Measurements from ENCODE around the gene DPP3. TPM values are rescaled to one million over a fixed set of nuclear protein-coding genes. Genes with fewer than 3 reads are reported as not detected.
"Not testable (repeated sequence)": the region's sequence is repeated elsewhere in the genome, so short reads cannot be mapped to it uniquely, and the experiment has no call there.

Gene DPP3
- total and polyA plus RNA-seq, 4 experiments from 2014 or later = 21.0 to 31.0 (median 25.9) TPM

GRCh38 chr11:66462911-66463310 lies 17.3 kb upstream of the DPP3 start:
- Mint-ChIP-seq H3K4me3 (peak overlapping the region in 1 of 8 donors; percentile 61), H3K9me3 (peaks cover 0 to 3% (median under 1%) of the 10 kb centered on the region in 8 donors), H3K36me3 (peaks cover 0 to 3% of the 10 kb centered on the region in 2 donors), H3K27ac (no peak overlapping the region), H3K4me1 (peaks cover 5 to 18% (median 14%) of the 10 kb centered on the region in 4 donors), H3K27me3 (no peaks in the 10 kb centered on the region)
- H3K36me3 ChIP-seq (ENCODE audit: insufficient read depth, low read length) = no peaks in the 10 kb centered on the region
- intact Hi-C loops (cut with micrococcal nuclease) = no loop called here
- H3K4me1 ChIP-seq (ENCODE audit: insufficient read depth, low read length) = peaks cover 14% of the 10 kb centered on the region
- H3K4me3 ChIP-seq (ENCODE audit: low read length in 2 of 2) = no peak overlapping the region
- no peaks in the 10 kb centered on the region for H3K27me3 ChIP-seq (ENCODE audit: insufficient read depth, low read length)
- ChIA-PET CTCF (ENCODE audit: partially characterized antibody) (no interaction called here), POLR2A (ENCODE audit: partially characterized antibody) (no interaction called here)
- no peaks in the 10 kb centered on the region for H3K9me3 ChIP-seq (ENCODE audit: control insufficient read depth in 1 of 2, low read length in 2 of 2)
- no peak overlapping the region for H3K27ac ChIP-seq (ENCODE audit: low read depth, low read length)
- no peak for DNase-seq

- intact Hi-C loops (cut with micrococcal nuclease); H3K27ac ChIP-seq (ENCODE audit: low read depth, low read length); H3K27me3 Mint-ChIP-seq; H3K4me3 ChIP-seq (ENCODE audit: low read length in 2 of 2); H3K27ac Mint-ChIP-seq; H3K36me3 ChIP-seq (ENCODE audit: insufficient read depth, low read length); H3K4me3 Mint-ChIP-seq; DNase-seq; H3K27me3 ChIP-seq (ENCODE audit: insufficient read depth, low read length); H3K9me3 Mint-ChIP-seq; H3K36me3 Mint-ChIP-seq; H3K9me3 ChIP-seq (ENCODE audit: control insufficient read depth in 1 of 2, low read length in 2 of 2): not testable (repeated sequence)
- peaks cover 20% of the 10 kb centered on the region for H3K4me1 ChIP-seq (ENCODE audit: insufficient read depth, low read length)
- peaks cover 13 to 29% (median 21%) of the 10 kb centered on the region in 4 donors for H3K4me1 Mint-ChIP-seq
- CTCF ChIA-PET (ENCODE audit: partially characterized antibody) = interaction anchor here (0.7 to 1.0 kb wide), 2 partner anchors 25 to 1794 kb away, joined by 3 to 4 read pairs; partner anchors contain the start of gene MRPL11
- POLR2A ChIA-PET (ENCODE audit: partially characterized antibody) = interaction anchor here (5.7 kb wide), 1 partner anchor 16 kb away, joined by 72 read pairs; the partner anchor contains the start of gene DPP3
These were observed 16.1 kb upstream of the DPP3 start for GRCh38 chr11:66464116-66464515.

GRCh38 chr11:66464916-66465315 lies 15.3 kb upstream of the DPP3 start:
- POLR2A ChIA-PET (ENCODE audit: partially characterized antibody) = interaction anchor here (5.7 kb wide), 1 partner anchor 16 kb away, joined by 72 read pairs; the partner anchor contains the start of gene DPP3
- DNase-seq = no peak
- CTCF ChIA-PET (ENCODE audit: partially characterized antibody) = interaction anchor here (1.0 kb wide), 1 partner anchor 26 kb away, joined by 4 read pairs; the partner anchor contains the start of gene MRPL11
- Histone ChIP-seq H3K9me3 (ENCODE audit: control insufficient read depth in 1 of 2, low read length in 2 of 2) (no peaks in the 10 kb centered on the region), H3K27me3 (ENCODE audit: insufficient read depth, low read length) (no peaks in the 10 kb centered on the region), H3K4me1 (ENCODE audit: insufficient read depth, low read length) (peaks cover 20% of the 10 kb centered on the region), H3K36me3 (ENCODE audit: insufficient read depth, low read length) (no peaks in the 10 kb centered on the region), H3K27ac (ENCODE audit: low read depth, low read length) (no peak overlapping the region), H3K4me3 (ENCODE audit: low read length in 2 of 2) (no peak overlapping the region)
- peak overlapping the region in 2 of 7 donors; percentile 91 to 95 for H3K27ac Mint-ChIP-seq
- H3K9me3 Mint-ChIP-seq = peaks cover 0 to 3% (median under 1%) of the 10 kb centered on the region in 8 donors
- H3K4me3 Mint-ChIP-seq = no peak overlapping the region
- H3K27me3 Mint-ChIP-seq = no peaks in the 10 kb centered on the region
- intact Hi-C loops (cut with micrococcal nuclease) = loop anchor here (5.0 kb wide), 1 partner anchor 152 kb away; the partner anchor contains the start of gene RBM14
- H3K36me3 Mint-ChIP-seq = peaks cover 0 to 3% of the 10 kb centered on the region in 2 donors
- H3K4me1 Mint-ChIP-seq = peaks cover 13 to 29% (median 21%) of the 10 kb centered on the region in 4 donors

- no peaks in the 10 kb centered on the region for H3K36me3 ChIP-seq (ENCODE audit: insufficient read depth, low read length)
- H3K27me3 ChIP-seq (ENCODE audit: insufficient read depth, low read length) = no peaks in the 10 kb centered on the region
- peaks cover 20% of the 10 kb centered on the region for H3K4me1 ChIP-seq (ENCODE audit: insufficient read depth, low read length)
- H3K9me3 Mint-ChIP-seq = peaks cover 0 to 3% (median under 1%) of the 10 kb centered on the region in 8 donors
- peak overlapping the region in 1 of 2 donors; percentile 65 for H3K4me3 ChIP-seq (ENCODE audit: low read length in 2 of 2)
- peak overlapping the region; percentile 85 to 94 (median 89) for H3K4me3 Mint-ChIP-seq
- POLR2A ChIA-PET (ENCODE audit: partially characterized antibody) = interaction anchor here (0.9 to 5.7 kb wide), 11 partner anchors 11 to 413 kb away, joined by 3 to 72 read pairs (median 7); partner anchors contain the start of genes ACTN3, BBS1, DPP3 and MRPL11
- no peak for DNase-seq
- intact Hi-C loops (cut with micrococcal nuclease) = loop anchor here (1.0 to 5.0 kb wide), 3 partner anchors 15 to 152 kb away; partner anchors contain the start of genes DPP3 and RBM14
- peak overlapping the region; percentile 81 for H3K27ac ChIP-seq (ENCODE audit: low read depth, low read length)
- peaks cover 13 to 33% (median 21%) of the 10 kb centered on the region in 4 donors for H3K4me1 Mint-ChIP-seq
- CTCF ChIA-PET (ENCODE audit: partially characterized antibody) = interaction anchor here (0.7 to 1.3 kb wide), 3 partner anchors 13 to 27 kb away, joined by 3 to 5 read pairs (median 4); partner anchors contain the start of genes DPP3 and MRPL11
- H3K9me3 ChIP-seq (ENCODE audit: control insufficient read depth in 1 of 2, low read length in 2 of 2) = no peaks in the 10 kb centered on the region
- no peaks in the 10 kb centered on the region for H3K27me3 Mint-ChIP-seq
- H3K36me3 Mint-ChIP-seq = peaks cover 0 to 3% of the 10 kb centered on the region in 2 donors
- peak overlapping the region; percentile 91 to 97 (median 95) for H3K27ac Mint-ChIP-seq
These were observed 14.6 kb upstream of the DPP3 start for GRCh38 chr11:66465373-66466224.

DNA sequence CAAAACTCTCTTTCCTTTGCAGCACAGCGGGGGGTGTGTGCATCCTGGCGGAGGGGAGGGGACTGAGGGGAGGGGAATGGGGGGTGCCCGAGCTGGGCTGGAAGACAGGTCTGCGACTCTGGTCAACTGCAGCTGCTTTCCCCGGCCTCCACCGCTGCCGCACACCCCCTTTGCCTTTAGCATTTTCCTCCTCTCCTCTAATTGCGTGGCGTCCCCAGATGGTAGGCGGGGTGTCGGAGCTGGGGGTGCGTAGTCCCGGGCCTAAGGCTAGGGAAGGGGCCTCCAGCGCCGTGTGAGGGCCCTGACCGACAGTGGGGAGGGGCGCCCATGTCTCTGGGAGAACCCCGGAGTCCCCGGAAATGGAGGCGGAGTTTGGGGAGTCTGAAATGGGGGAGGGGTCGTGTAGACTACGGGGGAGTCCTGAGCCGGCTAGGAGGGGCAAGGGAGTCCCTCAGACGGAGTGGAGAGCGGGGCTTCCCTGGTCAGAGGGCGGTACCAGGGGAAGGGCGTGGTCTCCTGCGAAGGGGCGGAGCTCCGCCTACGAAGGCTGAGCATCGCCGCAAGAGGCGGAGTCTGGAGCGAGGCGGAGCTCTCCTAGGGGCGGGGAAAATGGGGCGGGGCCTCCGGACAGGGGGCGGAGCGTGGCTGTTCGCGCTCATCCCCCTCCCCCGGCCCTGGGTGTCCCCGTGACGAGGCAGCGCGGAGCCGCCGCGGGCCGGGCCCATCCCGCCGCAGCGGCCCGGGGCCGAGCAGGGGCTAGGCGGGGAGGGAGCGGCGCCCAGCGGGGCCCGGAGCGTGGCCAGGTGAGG lies 13.8 kb upstream of the DPP3 start, which contains the start of gene PELI3:
PELI3 (plus strand) TSS at position 681 of the 809 bp plus-strand sequence. CDS start 1,224 bp downstream, outside the sequence.
- H3K4me1 Mint-ChIP-seq = peaks cover 13 to 33% (median 21%) of the 10 kb centered on the region in 4 donors
- intact Hi-C loops (cut with micrococcal nuclease) = loop anchor here (1.0 to 5.0 kb wide), 3 partner anchors 14 to 151 kb away; partner anchors contain the start of genes DPP3 and RBM14

DNA sequence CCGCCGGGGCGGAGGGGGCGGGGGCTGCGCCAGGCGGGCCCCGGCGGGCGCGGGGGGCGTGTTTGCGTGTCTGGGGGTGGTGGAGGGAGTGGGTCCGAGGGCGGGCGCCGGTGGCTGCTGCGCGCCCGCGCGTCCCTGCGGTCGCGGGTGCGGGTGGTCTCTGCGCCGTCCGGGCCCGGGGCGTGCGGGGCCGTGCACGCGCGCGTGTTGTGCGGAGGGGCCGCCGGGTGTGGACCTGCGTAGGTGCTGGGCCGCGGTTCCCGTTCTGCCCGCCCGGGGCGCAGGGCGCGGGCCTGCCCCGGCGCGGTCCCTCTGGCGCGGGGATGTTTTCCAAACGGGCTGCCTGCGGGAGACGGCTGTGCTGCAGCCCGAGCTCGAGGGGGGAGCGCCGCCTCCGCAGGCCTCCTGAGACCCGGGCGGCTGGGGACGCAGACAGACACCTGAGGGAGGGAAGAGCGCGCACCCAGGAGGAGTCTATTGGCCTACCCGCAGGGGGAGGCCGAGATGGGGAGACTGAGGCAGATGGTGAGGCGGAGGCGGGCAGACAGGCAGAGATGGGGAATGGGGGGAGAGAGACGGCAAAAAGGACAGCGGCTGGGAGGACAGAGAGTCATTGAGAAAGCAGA lies 13.1 kb upstream of the DPP3 start:
- Mint-ChIP-seq H3K4me1 (peaks cover 13 to 33% (median 21%) of the 10 kb centered on the region in 4 donors), H3K27ac (peak overlapping the region; percentile 42 to 96 (median 90)), H3K9me3 (peaks cover 0 to 3% (median under 1%) of the 10 kb centered on the region in 8 donors), H3K27me3 (no peaks in the 10 kb centered on the region), H3K36me3 (peaks cover 3 to 5% of the 10 kb centered on the region in 2 donors), H3K4me3 (peak overlapping the region; percentile 88 to 91 (median 90))
- DNase-seq = peak in 1 of 5 donors; percentile 50
- Histone ChIP-seq H3K36me3 (ENCODE audit: insufficient read depth, low read length) (no peaks in the 10 kb centered on the region), H3K27me3 (ENCODE audit: insufficient read depth, low read length) (no peaks in the 10 kb centered on the region), H3K4me1 (ENCODE audit: insufficient read depth, low read length) (peaks cover 20% of the 10 kb centered on the region), H3K9me3 (ENCODE audit: control insufficient read depth in 1 of 2, low read length in 2 of 2) (no peaks in the 10 kb centered on the region), H3K27ac (ENCODE audit: low read depth, low read length) (peak overlapping the region; percentile 56), H3K4me3 (ENCODE audit: low read length in 2 of 2) (peak overlapping the region; percentile 58 to 65)
- POLR2A ChIA-PET (ENCODE audit: partially characterized antibody) = interaction anchor here (0.6 to 5.7 kb wide), 15 partner anchors 11 to 414 kb away, joined by 3 to 72 read pairs (median 6); partner anchors contain the start of genes ACTN3, BBS1, DPP3 and MRPL11
- CTCF ChIA-PET (ENCODE audit: partially characterized antibody) = interaction anchor here (1.0 to 1.6 kb wide), 4 partner anchors 11 to 17 kb away, joined by 3 to 4 read pairs (median 4); partner anchors contain the start of gene DPP3
- intact Hi-C loops (cut with micrococcal nuclease) = loop anchor here (5.0 kb wide), 1 partner anchor 150 kb away; the partner anchor contains the start of gene RBM14

More for the DNA sequence above, 13.8 kb upstream of the DPP3 start, which contains the start of gene PELI3:
- peaks cover 0 to 3% (median under 1%) of the 10 kb centered on the region in 8 donors for H3K9me3 Mint-ChIP-seq
- H3K4me1 ChIP-seq (ENCODE audit: insufficient read depth, low read length) = peaks cover 20% of the 10 kb centered on the region
- DNase-seq = peak; percentile 91 to 95 (median 92)
- no peaks in the 10 kb centered on the region for H3K27me3 ChIP-seq (ENCODE audit: insufficient read depth, low read length)
- ChIA-PET CTCF (ENCODE audit: partially characterized antibody) (interaction anchor here (0.5 to 1.6 kb wide), 5 partner anchors 12 to 702 kb away, joined by 3 to 5 read pairs (median 4); partner anchors contain the start of genes DPP3 and MRPL11), POLR2A (ENCODE audit: partially characterized antibody) (interaction anchor here (0.6 to 5.7 kb wide), 18 partner anchors 10 to 414 kb away, joined by 3 to 72 read pairs (median 4); partner anchors contain the start of genes ACTN3, BBS1, DPP3 and MRPL11)
- no peaks in the 10 kb centered on the region for H3K9me3 ChIP-seq (ENCODE audit: control insufficient read depth in 1 of 2, low read length in 2 of 2)
- H3K36me3 Mint-ChIP-seq = peaks cover 3 to 5% of the 10 kb centered on the region in 2 donors
- H3K27ac Mint-ChIP-seq = peak within 1 kb of the TSS; percentile 91 to 97 (median 95)
- H3K27me3 Mint-ChIP-seq = no peaks in the 10 kb centered on the region
- peak within 1 kb of the TSS; percentile 89 to 94 (median 90) for H3K4me3 Mint-ChIP-seq
- H3K4me3 ChIP-seq (ENCODE audit: low read length in 2 of 2) = peak within 1 kb of the TSS; percentile 58 to 65
- no peaks in the 10 kb centered on the region for H3K36me3 ChIP-seq (ENCODE audit: insufficient read depth, low read length)
- H3K27ac ChIP-seq (ENCODE audit: low read depth, low read length) = peak within 1 kb of the TSS; percentile 81

All from CD4-positive, alpha-beta memory T cell (primary cell).